GM23248 (cell line): ENCODE results near the gene PRKX. TPM values are rescaled to one million over a fixed set of nuclear protein-coding genes. Genes with fewer than 3 reads are reported as not detected.
"Not testable (repeated sequence)": the region's sequence is repeated elsewhere in the genome, so short reads cannot be mapped to it uniquely, and the experiment has no call there.

ENCODE experiments used
- DNase-seq: peaks from one replicate; pipeline ENCODE4 v3.0.0-alpha.2; 2015
- H2AFZ ChIP-seq: fragments of 200-600 bp; sonication (generic); 2 replicates; pipeline ENCODE4 v1.6.1; 2016; ENCODE audit warnings: antibody characterized with exemption
- H3F3A ChIP-seq: fragments of 200-600 bp; sonication (generic); 2 replicates; pipeline ENCODE4 v1.6.1; 2016; ENCODE audit warnings: mild to moderate bottlenecking, antibody characterized with exemption, mixed run types; ENCODE audit not compliant: insufficient read depth
- H3K27ac ChIP-seq: fragments of 200-600 bp; sonication (generic); 2 replicates; pipeline ENCODE4 v1.5.1; 2016; ENCODE audit warnings: mild to moderate bottlenecking
- H3K27me3 ChIP-seq: fragments of 200-600 bp; sonication (generic); replicated peaks from 2 replicates; pipeline ENCODE4 v1.6.1; 2016; ENCODE audit warnings: mild to moderate bottlenecking; ENCODE audit not compliant: insufficient read depth
- H3K36me3 ChIP-seq: fragments of 200-600 bp; sonication (generic); 2 replicates; pipeline ENCODE4 v1.6.1; 2016; ENCODE audit warnings: low read depth, mild to moderate bottlenecking
- H3K4me1 ChIP-seq: fragments of 200-600 bp; sonication (generic); 2 replicates; pipeline ENCODE4 v1.6.1; 2016; ENCODE audit warnings: mild to moderate bottlenecking; ENCODE audit not compliant: insufficient read depth
- H3K4me2 ChIP-seq: fragments of 200-600 bp; sonication (generic); one replicate; pipeline ENCODE4 v1.6.1; 2016; ENCODE audit warnings: mild to moderate bottlenecking; ENCODE audit not compliant: unreplicated experiment
- H3K4me3 ChIP-seq: fragments of 200-600 bp; sonication (generic); 2 replicates; pipeline ENCODE4 v1.5.1; 2016; ENCODE audit warnings: mild to moderate bottlenecking
- H3K79me2 ChIP-seq: fragments of 200-600 bp; sonication (generic); 2 replicates; pipeline ENCODE4 v1.6.1; 2016; ENCODE audit warnings: mild to moderate bottlenecking; ENCODE audit not compliant: insufficient read depth
- H3K9ac ChIP-seq: fragments of 200-600 bp; sonication (generic); 2 replicates; pipeline ENCODE4 v1.6.1; 2016; ENCODE audit warnings: mild to moderate bottlenecking
- H3K9me2 ChIP-seq: fragments of 200-600 bp; sonication (generic); 2 replicates; pipeline ENCODE4 v1.6.1; 2016; ENCODE audit warnings: mixed run types, mild to moderate bottlenecking, moderate library complexity; ENCODE audit not compliant: insufficient read depth
- H3K9me3 ChIP-seq: fragments of 200-600 bp; sonication (generic); one replicate; pipeline ENCODE4 v1.6.1; 2017; ENCODE audit warnings: low read depth
- H4K20me1 ChIP-seq: fragments of 200-600 bp; sonication (generic); 2 replicates; pipeline ENCODE4 v1.6.0; 2016; ENCODE audit not compliant: insufficient read depth
- EZH2 ChIP-seq: fragments of 200-600 bp; sonication (generic); IDR thresholded peaks from 2 replicates; pipeline ENCODE4 v1.6.1; 2018; ENCODE audit warnings: antibody characterized with exemption, mild to moderate bottlenecking; ENCODE audit not compliant: insufficient read depth, poor library complexity, severe bottlenecking
- EZH2phosphoT487 ChIP-seq: fragments of 200-600 bp; sonication (generic); IDR thresholded peaks from 2 replicates; pipeline ENCODE4 v1.6.1; 2018; ENCODE audit warnings: antibody characterized with exemption, moderate library complexity, mild to moderate bottlenecking, low read depth; ENCODE audit not compliant: insufficient read depth
- WGBS, 2 experiments: methylation state at CpG; one replicate each; pipeline ENCODE4 v1.1.6; 2015 to 2017; ENCODE audit warnings: low lambda C conversion rate in 2 of 2, low coverage in 1 of 2; ENCODE audit errors: missing lambda C conversion rate in 2 of 2; 5-methylcytosine and 5-hydroxymethylcytosine counted together
- in situ Hi-C: fragments of 300-500 bp; cut with MboI; formaldehyde crosslinking; loops from 2 replicates; pipeline ENCODE4 v1.15.0; 2020
- polyA plus RNA-seq: library from polyadenylated mRNA; unstranded; fragments of >200 nt; fragmentation: Nextera tagmentation; extraction: Ambion mirVana; gene quantifications from 2 replicates; pipeline ENCODE4 v1.2.1, GENCODE V29; 2016
- total RNA-seq: library from RNA; depleted of rRNA; stranded (reverse); fragments of >200 nt; shearing (Covaris generic); gene quantifications from 2 replicates; pipeline ENCODE4 v1.2.3, GENCODE V29; 2014

PRKX gene
- total and polyA plus RNA-seq, 2 experiments from 2014 or later: 1.2 to 10.6 TPM

DNA sequence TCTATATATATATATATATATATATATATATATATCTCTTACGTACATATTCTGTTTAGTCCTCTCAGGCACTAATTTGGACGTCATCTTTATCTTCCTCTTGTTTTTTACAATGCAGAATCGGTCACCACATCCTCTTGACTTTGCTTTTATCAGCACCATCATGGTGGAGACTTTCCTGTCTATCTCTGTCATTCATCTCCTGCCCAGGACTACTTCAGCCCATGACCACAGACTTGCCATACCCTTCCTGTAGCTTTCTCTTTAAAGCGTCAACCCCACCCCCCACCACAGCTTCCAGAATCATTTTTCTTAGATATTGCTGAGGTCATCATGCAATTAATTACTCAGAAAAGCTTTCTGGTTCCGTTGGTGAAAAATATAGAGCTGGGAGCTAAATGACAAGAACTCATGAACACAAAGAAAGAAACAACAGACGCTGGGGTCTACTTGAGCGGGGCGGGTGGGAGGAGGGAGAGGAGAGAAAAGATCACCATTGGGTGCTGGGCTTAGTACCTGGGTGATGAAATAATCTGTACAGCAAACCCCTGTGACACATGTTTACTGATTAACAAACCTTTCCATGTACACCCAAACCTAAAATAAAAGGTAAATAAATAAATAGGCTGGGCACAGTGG, 30.5 kb upstream of the PRKX start:
- H3K79me2 ChIP-seq: no peaks in the 10 kb centered on the region
- H4K20me1 ChIP-seq: no peaks in the 10 kb centered on the region
- no peak for DNase-seq
- no peak overlapping the region for H3K4me3 ChIP-seq
- no peak overlapping the region for H3K4me2 ChIP-seq
- H3K36me3 ChIP-seq: no peaks in the 10 kb centered on the region
- no peaks in the 10 kb centered on the region for H3K4me1 ChIP-seq
- no peaks in the 10 kb centered on the region for H3K27me3 ChIP-seq
- no peak overlapping the region for H3K9ac ChIP-seq
- H3F3A ChIP-seq: no peaks in the 10 kb centered on the region
- no peaks in the 10 kb centered on the region for H3K9me3 ChIP-seq
- in situ Hi-C loops: no loop called here
- TF ChIP-seq EZH2phosphoT487 (no peak), EZH2 (no peak)
- H3K27ac ChIP-seq: no peak overlapping the region
- H3K9me2 ChIP-seq: no peaks in the 10 kb centered on the region
- 25% methylated on average over 4 to 8 of the region's 8 CpGs for WGBS, 2 experiments
- H2AFZ ChIP-seq: no peak overlapping the region

DNA sequence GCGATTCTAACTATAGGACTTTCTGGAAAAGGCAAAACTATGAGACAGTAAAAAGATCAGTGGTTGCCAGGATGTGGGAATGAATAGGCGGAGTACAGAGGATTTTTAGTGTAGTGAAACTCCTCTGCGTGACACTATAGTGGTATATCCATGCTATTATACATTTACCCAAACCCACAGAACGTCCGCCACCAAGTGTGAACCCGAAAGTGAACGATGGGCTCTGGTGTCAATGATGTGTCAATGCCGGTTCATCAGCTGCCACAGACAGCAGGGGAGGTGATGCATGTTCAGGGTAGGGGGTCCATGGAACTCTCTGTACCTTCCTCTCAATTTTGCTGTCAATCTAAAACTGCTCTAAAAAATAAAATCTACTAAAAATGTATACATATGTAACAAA, 27.5 kb upstream of the PRKX start:
- not testable (repeated sequence) for H3F3A ChIP-seq

DNA sequence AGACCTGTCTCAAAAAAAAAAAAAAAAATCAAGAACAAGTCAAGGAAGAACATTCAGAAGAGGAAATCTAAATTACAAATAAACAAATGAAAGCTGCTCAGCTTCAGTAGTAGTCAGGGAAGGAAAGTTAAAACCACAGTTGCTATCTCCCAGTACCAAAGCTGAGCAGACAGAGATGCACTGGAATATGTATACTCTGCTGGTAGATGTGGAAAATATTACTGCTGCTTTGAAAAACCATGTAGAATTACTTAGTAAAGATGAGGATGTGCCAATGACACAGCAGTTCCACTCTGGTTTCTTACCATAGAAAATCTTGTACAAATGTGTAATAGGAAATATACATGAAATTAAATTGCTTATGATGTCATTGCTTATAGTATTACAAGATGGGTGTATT, 25.1 kb upstream of the PRKX start:
- Histone ChIP-seq H3K9me2 (no peaks in the 10 kb centered on the region), H3K27ac (no peak overlapping the region), H3K4me2 (no peak overlapping the region), H3K9me3 (no peaks in the 10 kb centered on the region), H3K36me3 (no peaks in the 10 kb centered on the region), H3K4me1 (no peaks in the 10 kb centered on the region), H3K4me3 (no peak overlapping the region), H3K27me3 (no peaks in the 10 kb centered on the region), H2AFZ (no peak overlapping the region), H4K20me1 (no peaks in the 10 kb centered on the region), H3F3A (no peaks in the 10 kb centered on the region), H3K79me2 (no peaks in the 10 kb centered on the region), H3K9ac (no peak overlapping the region)
- in situ Hi-C loops: no loop called here
- DNase-seq: no peak
- TF ChIP-seq EZH2phosphoT487: no peak
- no peak for TF ChIP-seq EZH2

More for the DNA sequence above, 27.5 kb upstream of the PRKX start:
- H3K79me2 ChIP-seq, H3K27ac ChIP-seq, H3K9me2 ChIP-seq, H3K9ac ChIP-seq, H3K4me2 ChIP-seq, H3K9me3 ChIP-seq, H2AFZ ChIP-seq, H3K36me3 ChIP-seq, H3K4me1 ChIP-seq, H3K4me3 ChIP-seq, DNase-seq, in situ Hi-C loops, H3K27me3 ChIP-seq, H4K20me1 ChIP-seq: not testable (repeated sequence)
- 53 to 54% methylated on average over 8 of the region's 8 CpGs for WGBS, 2 experiments

GRCh38 chrX:3736536-3736935, 23.1 kb upstream of the PRKX start:
- H3F3A ChIP-seq, in situ Hi-C loops, DNase-seq, H4K20me1 ChIP-seq, H3K27ac ChIP-seq, H3K4me2 ChIP-seq, H2AFZ ChIP-seq, H3K36me3 ChIP-seq, H3K9me3 ChIP-seq, H3K79me2 ChIP-seq, H3K27me3 ChIP-seq, H3K9me2 ChIP-seq, H3K4me3 ChIP-seq, H3K4me1 ChIP-seq, H3K9ac ChIP-seq: not testable (repeated sequence)
- 65 to 74% methylated on average over 11 of the region's 11 CpGs for WGBS, 2 experiments

- H3K36me3 ChIP-seq, H2AFZ ChIP-seq, H3K4me2 ChIP-seq, H3K9me2 ChIP-seq, DNase-seq, H3K4me1 ChIP-seq, H3K9ac ChIP-seq, H3K27me3 ChIP-seq, H3K79me2 ChIP-seq, H3K4me3 ChIP-seq, H3K27ac ChIP-seq, H3K9me3 ChIP-seq, H3F3A ChIP-seq, in situ Hi-C loops, H4K20me1 ChIP-seq: not testable (repeated sequence)
- 19 to 22% methylated on average over 3 to 5 of the region's 6 CpGs for WGBS, 2 experiments
Measured at GRCh38 chrX:3735891-3736290, 22.4 kb upstream of the PRKX start.

DNA sequence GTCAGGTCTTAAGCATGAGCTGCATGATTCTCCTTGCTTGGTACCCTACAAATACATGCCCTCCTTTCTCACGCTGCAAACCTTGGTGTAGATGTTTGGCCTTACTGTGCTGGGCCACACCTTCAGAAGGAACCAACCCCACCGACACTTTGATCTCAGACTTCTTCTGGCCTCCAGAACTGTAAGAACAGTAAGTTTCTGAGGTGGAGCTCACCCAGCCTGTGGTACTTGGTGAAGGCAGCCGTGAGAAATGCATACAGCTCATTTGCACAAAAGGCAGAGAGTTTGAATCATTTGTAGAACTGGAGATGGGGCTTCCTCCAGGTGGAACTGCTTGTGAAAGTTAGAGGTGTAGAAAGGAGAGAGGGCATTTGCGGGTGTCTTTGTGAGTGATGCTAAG, 21.0 kb upstream of the PRKX start:
- H3K27ac ChIP-seq, H3K27me3 ChIP-seq, H3K36me3 ChIP-seq, in situ Hi-C loops, H3K79me2 ChIP-seq, H4K20me1 ChIP-seq, H3K4me1 ChIP-seq, H3K4me2 ChIP-seq, H3K9me3 ChIP-seq, H3K9ac ChIP-seq, H2AFZ ChIP-seq, H3K4me3 ChIP-seq, DNase-seq, H3F3A ChIP-seq, H3K9me2 ChIP-seq: not testable (repeated sequence)
- WGBS, 2 experiments: 48 to 57% methylated on average over 4 of the region's 4 CpGs
